AG20443 (cell line): ENCODE data around the gene INHBB.
"Not testable (repeated sequence)": the region's sequence is repeated elsewhere in the genome, so short reads cannot be mapped to it uniquely, and the experiment has no call there.

Source experiments
- DNase-seq: peaks from one replicate; pipeline ENCODE4 v3.0.0; 2012; ENCODE audit warnings: low spot score, mixed read lengths

The INHBB gene

DNA sequence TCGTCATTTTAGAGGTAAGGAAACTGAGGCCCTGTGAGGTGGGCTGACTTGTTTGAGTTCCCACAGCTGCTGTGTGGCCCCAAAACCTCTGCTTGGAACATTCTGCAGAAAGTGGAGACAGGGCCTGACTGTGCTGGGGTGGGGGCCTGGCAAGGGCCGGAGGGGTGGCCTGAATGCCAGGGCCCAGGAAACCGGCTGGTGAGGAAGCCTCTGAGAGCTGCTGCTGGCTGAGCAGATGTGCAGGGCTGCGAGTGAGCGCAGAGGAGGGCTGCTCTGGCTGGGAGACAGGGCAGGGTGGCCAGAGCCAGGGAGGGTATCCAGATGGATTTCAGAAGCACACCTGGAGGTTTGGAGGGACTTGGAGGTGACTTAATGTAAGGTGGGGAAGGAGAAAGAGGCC, 29.9 kb upstream of the INHBB start:
- DNase-seq = no peak

DNA sequence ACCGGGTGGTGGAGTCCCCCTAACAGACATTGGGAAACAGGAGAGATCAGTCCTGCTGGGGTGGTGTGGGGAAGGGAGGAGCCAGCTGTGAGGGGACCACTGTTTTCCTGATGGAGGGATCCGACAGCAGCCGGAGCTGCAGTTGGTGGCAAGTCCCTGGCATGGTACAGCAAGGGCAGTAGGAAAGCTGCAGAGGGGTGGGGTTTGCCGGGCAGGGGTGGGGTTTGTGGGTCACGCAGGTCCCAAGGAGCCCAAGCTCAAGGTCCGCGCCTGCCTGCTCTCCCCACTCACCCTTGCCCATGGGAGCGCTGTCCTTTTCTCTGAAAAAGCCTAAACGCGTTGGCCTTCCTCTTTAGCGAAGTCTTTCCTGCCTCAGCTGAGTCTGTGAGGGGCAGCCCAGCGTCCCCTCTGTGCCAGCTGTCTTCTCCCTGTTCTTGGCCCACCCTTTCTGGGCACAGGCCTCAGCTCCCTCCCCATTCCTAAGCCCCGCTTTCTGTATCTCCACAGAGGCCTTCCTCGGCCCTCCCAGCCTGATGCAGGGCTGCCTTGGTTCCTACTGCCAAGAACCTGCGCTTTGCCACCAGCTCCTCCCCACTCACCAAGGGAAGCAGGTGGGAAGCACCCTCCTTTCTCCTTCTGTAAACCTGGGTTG, 29.3 kb upstream of the INHBB start:
- no peak for DNase-seq

DNA sequence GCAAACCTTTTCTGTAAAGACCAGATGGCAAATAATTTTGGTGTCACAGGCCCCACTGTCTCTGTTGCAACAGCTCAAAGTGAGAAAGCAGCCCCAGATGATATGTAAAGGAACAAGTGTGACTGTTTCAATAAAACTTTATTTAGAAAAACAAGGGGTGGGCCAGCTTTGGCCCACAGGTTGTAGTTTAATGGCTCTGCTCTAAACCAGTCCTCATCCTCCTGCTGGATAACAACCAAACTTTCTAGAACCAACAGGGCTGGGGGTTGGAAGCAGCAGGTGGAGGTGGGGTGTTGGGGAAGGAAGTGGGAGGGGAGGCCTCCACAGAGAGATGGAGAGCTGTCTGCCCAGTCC, 28.8 kb upstream of the INHBB start:
- no peak for DNase-seq

DNA sequence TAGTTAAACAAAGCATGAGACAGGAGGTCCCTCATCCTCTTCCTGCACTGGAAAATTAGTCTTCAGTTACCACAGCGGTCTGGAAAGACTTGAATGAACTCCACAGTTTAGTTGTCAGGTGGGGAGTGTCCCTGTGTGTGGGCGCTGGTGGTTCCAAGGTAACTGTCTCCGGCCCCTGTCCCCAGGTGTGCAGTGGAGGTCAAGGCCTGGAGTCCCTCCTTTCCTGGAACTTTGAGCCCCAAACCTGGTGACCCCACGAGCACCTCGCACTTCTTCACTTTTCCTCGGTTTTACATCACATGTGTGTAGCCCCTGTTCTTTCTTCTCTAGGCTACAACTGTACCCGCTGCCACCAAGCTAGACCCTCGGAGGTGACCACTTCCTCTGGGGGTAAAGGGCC, 28.0 kb upstream of the INHBB start:
- DNase-seq = no peak

DNA sequence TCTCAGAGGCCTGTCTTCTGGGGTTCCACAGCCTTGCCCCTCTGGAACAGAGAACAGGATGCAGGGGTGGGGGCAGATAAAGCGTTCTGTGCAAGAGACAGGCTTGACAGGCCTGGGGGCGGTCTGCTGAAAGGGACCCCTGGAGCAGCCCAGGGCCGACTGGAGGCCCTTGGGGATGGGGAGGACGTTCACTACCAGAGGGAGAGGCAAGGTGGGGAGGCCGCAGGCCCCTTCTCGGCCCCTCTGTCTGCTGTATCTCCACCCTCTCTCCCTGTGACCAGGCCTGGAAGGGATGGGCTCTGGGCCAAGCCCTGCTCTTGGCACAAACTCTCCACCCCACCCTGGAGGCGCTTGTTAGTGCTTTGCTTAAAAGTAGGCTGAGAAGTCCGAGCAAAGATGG, 27.3 kb upstream of the INHBB start:
- peak; percentile 60 for DNase-seq

DNA sequence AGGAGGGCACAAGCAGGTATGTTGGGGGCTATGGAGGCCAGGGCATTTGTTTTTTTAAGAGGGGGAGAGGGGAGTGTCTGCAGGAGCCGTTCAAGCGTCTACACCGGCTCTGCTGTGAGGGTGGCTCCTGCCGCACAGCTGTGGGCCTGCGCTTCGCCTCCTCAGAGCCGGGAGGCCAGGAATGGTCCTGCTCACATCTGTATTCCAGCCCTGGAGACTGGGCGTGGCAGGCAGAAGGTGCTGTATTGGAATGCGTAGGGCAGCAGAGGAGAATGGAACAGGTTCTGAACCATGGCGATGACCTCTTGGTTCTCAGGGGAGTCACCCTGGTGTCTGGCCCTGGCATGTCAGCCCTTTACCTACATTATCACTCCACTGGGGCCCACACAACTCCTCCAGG, 26.8 kb upstream of the INHBB start:
- no peak for DNase-seq

DNA sequence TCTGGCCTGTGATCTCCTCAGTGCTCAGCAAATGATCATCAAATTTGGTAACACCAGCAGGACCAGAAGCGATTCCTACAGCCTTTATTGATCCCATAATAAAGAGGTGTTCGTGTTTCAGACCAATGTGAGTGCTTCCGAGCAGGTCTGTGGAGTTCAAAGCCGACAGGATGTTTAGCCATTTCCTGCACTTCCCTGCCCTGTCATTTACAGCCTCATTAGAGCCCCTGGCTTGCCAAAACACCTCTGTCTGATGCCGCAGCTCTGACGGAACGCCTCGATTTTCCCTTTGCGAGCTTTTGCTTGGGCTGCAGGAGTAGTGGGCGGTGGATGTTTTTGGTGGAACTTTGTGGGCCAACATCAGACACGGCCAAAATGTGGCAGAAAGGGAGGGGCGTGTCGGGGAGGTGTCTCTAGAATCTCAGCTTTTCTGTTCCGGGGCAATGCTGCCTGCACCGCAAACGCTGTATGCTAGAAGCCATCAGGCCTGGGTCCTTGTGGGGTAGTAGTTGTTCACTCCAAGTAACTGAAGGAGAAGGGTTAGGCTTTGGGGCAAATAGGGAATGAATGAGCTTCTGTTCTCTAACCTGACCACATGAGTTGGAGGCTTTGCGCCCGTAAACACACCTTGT, 26.1 kb upstream of the INHBB start:
- no peak for DNase-seq

DNA sequence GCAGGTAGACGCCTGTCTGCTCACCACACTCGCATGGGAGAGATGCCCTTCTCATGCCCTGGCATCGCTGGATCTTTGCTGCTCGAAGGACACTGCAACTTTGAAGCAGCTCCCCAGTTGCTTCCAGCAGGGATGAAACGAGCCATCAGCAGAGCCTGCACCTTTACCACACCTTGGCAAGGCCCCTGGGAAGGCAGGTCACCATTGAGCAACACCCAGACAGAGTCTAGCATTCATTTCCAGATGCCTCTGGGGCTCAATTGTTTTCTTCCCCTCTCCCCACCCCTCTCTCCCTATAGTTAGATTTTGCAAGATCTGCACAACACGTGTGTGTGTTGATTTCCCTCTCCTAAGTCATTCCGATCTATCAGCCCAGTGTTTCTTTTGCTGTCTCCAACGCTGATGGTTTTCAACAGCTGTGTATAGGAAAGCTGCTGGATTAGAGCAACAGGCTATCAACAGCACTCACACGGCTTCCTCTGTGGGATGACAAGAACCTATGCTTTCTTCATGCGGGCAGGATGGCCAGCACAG, 25.6 kb upstream of the INHBB start:
- DNase-seq = no peak

DNA sequence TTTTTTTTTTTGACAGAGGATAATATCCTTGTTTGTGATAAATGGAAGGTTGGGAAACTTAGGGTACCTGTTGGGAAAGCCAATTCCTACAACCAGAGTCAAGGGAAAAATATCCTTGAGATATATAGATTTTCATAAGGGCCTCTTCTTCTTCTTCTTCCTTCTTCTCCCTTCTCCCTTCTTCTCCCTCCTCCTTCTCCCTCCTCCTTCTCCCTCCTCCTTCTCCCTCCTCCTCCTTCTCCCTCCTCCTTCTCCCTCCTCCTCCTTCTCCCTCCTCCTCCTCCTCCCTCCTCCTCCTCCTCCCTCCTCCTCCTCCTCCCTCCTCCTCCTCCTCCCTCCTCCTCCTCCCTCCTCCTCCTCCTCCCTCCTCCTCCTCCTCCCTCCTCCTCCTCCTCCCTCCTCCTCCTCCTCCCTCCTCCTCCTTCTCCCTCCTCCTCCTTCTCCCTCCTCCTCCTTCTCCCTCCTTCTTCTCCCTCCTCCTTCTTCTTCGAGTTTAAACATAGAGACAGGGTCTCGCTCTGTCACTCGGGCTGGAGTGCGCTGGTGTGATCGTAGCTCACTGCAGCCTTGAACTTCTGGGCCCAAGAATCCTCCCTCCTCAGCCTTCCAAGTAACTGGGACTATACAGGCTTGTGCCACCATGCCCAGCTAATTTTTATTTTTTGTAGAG, 24.9 kb upstream of the INHBB start:
- not testable (repeated sequence) for DNase-seq

DNA sequence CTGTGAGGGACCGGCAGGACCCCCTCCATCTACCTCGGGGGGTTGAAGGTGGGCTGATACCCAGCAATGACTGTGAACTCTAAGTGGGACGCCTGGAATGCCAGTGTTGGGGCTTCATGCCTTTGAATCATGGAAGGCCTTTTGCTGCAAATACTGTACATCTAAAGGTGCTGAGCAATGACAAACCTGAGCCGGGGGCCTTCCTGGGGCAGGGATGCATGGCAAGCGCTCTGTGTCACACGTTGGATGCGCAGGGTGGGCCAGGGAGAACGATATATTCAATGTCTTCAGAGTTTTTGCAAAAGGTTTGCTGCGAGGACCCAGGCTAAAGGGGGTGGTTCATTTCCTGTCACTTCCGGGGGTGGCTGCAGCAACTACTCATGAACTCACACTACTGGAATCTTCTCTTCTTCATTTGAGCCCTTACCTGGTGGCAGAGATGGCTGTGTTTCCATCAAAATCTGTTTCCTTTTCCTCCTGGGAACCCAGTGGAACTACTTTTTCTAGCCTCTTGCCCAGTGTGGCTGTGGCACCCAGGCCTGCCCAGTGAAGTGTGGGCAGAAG, 24.1 kb upstream of the INHBB start:
- no peak for DNase-seq

DNA sequence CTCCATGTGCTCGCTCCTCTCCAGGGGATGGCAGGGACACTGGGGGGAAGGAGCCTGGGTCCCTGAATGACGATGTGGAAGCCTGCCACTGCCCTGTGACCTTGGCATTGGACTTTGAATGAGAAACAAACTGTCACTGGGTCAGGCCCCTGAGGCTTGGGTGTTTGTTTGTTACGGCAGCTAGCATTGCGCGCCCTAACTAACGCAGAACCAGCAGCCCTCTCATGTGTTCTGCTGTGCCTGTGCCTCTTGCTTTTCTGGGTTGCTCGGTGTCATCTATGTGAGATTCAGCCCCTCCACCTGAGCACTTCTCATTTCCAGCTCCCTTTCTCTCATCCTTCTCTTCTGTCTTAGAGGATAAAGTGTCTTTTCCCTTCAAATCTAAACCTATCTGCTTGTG, 23.6 kb upstream of the INHBB start:
- no peak for DNase-seq

DNA sequence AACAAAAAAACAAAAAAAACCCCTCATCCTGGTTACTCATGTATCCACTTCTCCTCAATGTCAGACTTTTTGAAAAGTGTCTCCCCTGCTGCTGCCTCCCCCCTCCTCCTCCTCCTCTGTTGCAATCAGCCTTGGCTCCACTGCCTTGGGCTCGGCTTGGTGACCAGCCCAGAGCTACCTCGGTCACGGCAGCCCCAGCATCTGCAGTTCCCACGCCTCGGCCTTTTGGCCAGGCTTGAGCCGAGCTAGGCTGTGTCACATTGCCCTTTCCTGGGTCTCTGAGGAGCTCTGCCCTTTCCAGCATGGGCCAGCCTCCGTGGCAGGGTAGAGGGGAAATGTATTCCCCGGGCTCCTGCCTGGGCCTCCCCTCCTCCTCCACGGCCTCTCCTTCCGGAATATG, 22.7 kb upstream of the INHBB start:
- DNase-seq = peak; percentile 94

DNA sequence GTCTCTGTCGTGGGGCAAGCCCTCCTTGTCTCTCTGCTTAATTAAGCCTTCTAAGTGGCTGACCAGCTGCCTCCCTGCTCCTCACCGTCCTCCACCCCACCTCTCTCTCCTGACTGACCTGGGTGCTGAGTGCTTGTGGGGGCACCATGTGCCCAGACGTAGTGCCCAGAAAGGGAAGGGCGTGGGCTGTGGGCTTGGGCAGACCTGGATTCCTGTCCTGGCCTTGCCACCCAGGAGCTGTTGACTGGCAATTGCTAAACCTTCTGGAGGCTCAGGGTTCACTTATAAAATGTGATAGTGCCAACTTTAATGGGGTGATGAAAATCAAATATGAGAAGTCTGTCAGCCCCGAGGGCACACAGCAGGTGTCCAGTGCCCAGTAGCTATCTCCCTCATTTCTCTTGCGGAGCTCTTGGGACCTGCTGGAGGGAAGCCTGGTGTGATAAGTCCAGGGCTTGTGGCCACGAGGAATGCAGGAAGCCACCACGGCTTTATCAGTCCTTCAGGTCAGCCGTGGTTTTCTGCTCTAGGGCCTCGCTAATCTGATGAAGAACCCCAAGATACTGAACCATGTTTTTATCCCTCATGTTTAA, 22.0 kb upstream of the INHBB start:
- DNase-seq = no peak

DNA sequence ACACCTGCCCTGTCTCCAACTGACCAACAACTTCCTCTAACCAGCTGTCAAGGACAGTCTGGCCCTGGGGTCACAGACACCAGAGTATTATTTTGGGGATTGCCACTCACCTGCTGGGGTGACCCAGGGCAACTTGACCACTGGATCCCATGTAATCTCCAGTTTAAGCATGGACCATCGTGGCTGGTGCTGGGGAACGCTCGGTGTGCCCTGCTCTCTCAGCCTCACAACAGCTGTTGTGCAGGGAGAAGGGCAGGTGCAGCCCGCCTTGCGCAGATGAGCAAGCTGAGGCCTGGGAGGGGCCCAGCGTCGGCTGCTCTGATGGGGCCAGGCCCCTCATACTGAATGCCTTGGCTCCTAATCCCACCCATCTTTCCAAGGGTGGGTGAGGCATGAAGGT, 21.0 kb upstream of the INHBB start:
- DNase-seq = no peak

DNA sequence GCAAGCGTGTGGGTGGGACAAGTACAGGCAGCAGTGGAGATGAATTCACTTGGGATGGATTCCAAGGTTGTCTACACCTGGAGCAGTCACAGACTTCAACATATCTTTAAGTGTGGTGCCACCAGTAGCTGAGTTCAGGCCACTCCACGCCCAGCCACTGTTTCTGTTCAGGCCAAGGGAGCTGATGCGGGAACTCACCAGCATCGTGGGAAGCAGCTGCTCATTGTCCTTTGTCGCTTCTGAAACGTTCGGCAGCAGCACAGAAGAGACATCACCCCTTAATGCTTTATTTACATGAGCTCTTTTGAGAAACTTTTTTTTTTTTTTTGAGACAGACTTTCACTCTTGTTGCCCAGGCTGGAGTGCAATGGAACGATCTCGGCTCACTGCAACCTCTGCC, 19.9 kb upstream of the INHBB start:
- DNase-seq = no peak

DNA sequence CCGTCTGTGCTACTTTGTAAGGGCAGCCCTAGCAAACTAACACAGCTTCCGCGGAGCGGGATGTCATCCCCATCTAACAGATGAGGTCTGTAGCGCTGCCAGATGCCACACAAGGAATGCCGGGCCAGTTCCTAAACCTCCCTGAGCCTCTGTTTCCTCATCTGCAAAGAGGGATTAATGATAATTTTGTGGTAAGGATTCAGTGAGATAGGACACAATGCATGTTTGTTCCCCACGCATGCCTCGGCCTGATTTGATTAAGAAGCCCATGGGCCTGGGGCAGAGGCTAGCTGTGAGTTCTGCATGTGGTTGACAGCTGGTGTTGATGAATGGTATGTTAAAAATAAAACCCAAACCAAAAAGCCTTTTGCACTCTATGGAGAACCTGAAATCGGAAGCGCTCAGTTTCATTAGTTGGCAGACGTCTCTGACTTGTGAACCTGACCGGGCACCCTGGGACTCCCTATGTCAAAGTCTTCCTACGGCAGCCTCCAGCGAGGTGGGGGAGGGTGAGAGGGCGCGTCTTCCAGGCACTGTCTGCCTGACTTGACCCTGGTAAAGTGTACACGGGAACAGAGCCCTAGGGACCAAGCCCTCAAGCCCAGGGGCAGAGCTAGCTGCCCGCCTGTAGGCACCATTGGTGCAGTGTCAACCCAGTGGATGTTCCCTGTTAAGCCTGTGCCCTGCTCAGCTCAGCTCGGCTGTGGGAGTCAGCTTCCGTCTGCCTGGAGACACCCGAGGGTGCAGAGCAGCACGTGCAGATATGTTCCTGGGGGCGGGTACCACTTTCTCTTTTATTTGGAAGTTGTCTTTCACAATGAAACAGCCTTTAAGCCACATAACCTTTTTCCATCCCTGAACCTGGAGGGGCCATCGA, 14.8 kb upstream of the INHBB start:
- DNase-seq = no peak

DNA sequence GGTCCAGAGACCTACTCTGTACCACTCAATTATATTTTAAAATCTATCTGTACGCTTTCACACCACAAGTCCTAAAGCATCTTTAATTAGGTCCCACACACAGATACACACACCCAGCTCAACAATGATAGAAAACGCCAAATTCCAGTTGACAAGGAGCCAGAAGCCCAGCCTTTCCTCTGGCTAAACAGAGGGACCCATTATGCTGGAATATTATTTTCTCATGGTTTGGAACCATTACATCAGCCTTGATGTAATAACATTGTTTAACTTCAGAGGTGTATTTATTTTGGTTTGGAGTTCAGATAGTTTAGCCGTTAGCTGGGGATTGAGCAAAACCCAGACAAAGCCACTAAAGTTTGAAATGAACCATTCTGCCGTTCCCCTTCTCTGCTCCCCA, 14.0 kb upstream of the INHBB start:
- DNase-seq = no peak

DNA sequence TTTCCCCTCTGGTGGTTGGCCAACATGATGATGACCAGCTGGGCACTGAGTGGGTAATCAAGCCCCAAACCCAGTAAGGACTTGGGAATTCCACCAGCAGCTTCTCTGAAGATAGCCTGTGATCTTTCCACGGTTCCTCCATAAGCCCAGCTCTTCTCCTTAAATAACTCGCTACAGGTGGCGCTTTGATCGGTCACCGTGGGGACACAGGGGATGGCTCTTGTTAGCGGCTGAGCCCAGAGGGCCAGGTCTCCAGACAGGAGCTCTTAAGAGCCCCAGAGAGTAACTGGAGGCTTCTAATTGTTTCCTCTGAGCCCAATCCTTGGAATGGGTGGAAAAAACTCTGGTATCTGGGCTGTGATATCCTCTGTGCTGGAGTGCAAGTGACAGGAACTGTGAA, 13.6 kb upstream of the INHBB start:
- no peak for DNase-seq

DNA sequence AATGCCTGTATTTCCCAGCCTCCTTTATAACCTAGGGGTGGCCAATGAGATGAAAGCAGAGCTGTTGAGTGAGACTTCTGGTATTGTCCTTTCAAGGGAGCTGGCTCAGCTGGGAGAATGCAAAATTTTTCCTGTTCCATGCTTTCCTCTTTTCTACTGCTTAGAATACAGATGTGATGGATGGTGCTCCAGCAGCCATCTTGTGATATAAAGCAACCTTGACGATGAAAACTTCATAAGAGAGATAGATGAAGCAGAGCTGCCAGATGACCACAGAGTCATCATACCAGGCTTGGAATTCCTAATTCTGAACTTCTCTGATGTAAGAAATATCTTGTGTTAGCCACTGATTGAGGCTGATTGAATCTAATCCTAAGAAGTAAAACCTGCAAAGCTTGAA, 11.9 kb upstream of the INHBB start:
- DNase-seq = no peak

DNA sequence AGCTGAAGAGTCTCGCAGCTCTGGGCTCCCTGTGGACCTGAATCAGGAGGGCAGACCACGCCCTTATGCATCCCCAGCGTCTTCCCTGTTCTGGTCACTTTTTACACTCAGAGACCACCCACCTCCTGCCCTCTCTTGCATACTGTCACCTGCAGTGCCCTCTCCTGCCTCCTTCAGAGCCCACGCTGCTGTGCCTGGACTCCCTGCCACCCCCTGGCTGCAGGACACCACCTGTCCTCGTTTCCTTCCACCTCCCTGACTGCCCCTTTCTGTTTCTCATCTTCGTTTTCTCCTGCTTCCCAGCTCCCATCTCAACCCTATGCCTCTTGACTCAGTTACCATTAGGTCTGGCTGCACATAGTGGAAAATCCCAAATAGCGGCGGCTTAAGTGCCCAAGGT, 9.2 kb upstream of the INHBB start:
- no peak for DNase-seq

DNA sequence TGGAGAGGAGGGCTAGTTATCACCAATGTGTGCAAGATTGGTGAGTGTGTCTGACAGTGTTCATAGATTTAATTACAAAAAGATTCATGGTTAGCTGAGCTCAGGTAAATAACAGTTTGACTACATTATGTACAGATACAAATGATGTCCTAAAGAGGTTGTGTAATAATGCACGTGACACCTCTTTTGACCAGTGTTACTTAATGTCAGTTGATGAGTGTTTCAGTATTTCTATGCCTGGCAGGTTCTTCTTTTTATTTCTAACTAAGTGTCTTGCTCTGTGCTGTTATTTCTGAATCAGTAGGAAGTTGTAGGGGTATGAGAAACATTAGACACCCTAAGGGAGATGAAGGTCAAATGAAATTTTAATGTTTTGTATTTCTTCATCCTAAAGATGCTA, 7.9 kb upstream of the INHBB start:
- DNase-seq = no peak

DNA sequence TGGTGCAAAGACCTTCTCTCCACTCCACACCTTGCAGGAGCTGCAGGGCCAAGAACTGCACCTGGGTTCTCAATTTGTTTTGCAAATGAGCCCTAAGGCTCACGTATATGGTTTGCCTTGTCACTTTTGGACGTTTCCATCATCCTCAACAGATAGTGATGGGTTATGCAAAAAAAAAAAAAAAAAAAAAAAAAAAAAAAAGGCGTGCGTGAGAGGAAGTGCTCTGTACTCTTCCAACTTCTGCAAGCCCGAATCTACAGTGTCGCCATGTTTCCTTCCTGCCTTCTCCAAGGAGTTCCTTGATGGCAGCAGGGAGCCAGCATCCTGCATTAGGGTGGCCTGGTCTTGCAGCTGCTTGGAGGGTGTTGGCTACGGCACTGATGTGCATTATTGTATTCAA, 4.0 kb upstream of the INHBB start:
- DNase-seq = no peak
